Body of pancreas (tissue), 4 donors: Measurements from ENCODE around the gene SVIL.
"Not testable (repeated sequence)": the region's sequence is repeated elsewhere in the genome, so short reads cannot be mapped to it uniquely, and the experiment has no call there.

Experiments
- POLR2A ChIP-seq, 3 donors: fragments of 450-650 bp; IDR thresholded peaks; one replicate each; pipeline ENCODE4 v1.6.1; 2016; ENCODE audit warnings: antibody characterized with exemption in 3 of 3, mild to moderate bottlenecking in 2 of 3
- TF ChIP-seq, protein P1 (sequence below), 7 experiments: fragments of 450-650 bp in 4 of 7; fragments of 200-600 bp in 3 of 7; sonication (generic) in 3 of 7; IDR thresholded peaks; one replicate each; pipeline ENCODE4 v1.5.1; 2016 to 2019; ENCODE audit warnings: antibody characterized with exemption in 7 of 7

DNA sequence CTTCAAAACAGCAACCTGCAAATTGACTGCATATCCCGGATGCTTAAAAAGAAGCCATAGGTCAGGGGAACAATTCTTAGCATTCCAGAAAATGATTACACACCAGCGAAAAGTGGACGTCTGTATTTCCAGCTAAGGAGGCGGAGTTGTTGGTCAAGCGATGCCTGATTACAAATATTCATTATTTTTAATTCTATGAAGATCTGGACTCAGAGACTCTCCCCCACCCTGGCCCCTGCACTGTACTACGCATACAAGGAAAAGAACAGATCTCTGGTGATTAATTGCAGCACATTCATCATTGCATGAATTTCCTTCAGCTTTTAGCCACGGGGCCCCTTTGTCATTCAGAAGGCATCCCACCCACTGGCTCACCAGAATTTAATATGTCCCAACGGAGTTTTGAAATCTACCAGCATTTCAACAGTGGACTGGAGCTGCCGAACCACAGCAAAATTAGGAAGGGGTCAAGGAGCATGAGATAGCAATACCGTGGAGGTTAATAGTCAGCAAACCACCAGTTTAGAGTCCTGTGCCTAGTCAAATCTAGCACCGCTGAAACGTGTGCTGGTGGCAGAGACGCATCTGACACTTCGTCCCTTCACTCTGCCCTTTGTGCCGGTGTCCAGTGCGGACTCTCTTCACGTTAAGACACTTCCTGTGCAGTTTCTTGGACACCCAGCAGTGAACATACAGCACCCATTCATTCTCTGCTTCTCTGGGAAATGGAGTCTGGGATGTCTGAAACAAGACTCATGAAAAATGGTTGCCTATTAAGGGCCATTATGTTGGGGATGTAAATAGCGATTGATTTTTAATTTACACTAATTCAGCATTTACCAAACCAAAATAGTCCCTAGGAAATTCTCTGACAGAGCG, 46.8 kb downstream of the SVIL start:
- TF ChIP-seq, protein P1, sequence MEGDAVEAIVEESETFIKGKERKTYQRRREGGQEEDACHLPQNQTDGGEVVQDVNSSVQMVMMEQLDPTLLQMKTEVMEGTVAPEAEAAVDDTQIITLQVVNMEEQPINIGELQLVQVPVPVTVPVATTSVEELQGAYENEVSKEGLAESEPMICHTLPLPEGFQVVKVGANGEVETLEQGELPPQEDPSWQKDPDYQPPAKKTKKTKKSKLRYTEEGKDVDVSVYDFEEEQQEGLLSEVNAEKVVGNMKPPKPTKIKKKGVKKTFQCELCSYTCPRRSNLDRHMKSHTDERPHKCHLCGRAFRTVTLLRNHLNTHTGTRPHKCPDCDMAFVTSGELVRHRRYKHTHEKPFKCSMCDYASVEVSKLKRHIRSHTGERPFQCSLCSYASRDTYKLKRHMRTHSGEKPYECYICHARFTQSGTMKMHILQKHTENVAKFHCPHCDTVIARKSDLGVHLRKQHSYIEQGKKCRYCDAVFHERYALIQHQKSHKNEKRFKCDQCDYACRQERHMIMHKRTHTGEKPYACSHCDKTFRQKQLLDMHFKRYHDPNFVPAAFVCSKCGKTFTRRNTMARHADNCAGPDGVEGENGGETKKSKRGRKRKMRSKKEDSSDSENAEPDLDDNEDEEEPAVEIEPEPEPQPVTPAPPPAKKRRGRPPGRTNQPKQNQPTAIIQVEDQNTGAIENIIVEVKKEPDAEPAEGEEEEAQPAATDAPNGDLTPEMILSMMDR (IDR thresholded peaks at IDR 0.05): not testable (repeated sequence)
- TF ChIP-seq POLR2A (IDR thresholded peaks at IDR 0.05): not testable (repeated sequence)
